Measurements from ENCODE around the gene CEP95.

GRCh38 chr17:64515419-64515818 lies 8.6 kb downstream of the CEP95 start:
- TF ChIP-seq CTCF (conservative IDR thresholded peaks at IDR 0.05; ENCODE audit: low read length) (no peak), EZH2phosphoT487 (IDR thresholded peaks at IDR 0.05; ENCODE audit: borderline replicate concordance) (no peak)

Measured in Loucy (cell line).